Caco-2 (cell line): Measurements from ENCODE around the gene KLHL1. TPM values are rescaled to one million over a fixed set of nuclear protein-coding genes. Genes with fewer than 3 reads are reported as not detected.

Experiments
- BruUV-seq: library from RNA; stranded (reverse); fragments of 400-500 nt; replicated peaks from 2 replicates; lab custom pipeline; 2021; lab: Mats Ljungman, UMichigan
- CTCF ChIA-PET: fragments of 300-600 bp; sonication (Branson Sonifier 250); formaldehyde crosslinking; loops from one replicate; lab custom pipeline; 2022; ENCODE audit warnings: antibody characterized with exemption; lab: Charles Lee
- POLR2A ChIA-PET: fragments of 300-600 bp; sonication (Branson Sonifier 250); formaldehyde crosslinking; loops from one replicate; lab custom pipeline; 2022; ENCODE audit warnings: antibody characterized with exemption; lab: Charles Lee
- DNase-seq, 2 experiments: peaks; one replicate each; pipeline versions ENCODE4 v3.0.0 to v3.0.0-alpha.2; 2020 to 2022
- H3K27me3 ChIP-seq: replicated peaks from 2 replicates; pipeline ENCODE4 v1.6.0; 2011; ENCODE audit warnings: low read length; ENCODE audit not compliant: control insufficient read depth, insufficient read depth
- H3K36me3 ChIP-seq: 2 replicates; pipeline ENCODE4 v1.5.1; 2011; ENCODE audit warnings: low read length; ENCODE audit not compliant: control insufficient read depth, insufficient read depth
- H3K4me1 ChIP-seq: fragments of 250-450 bp; sonication (Bioruptor Pico); 2 replicates; pipeline ENCODE4 v1.5.1; 2020; ENCODE audit warnings: mild to moderate bottlenecking
- H3K4me3 ChIP-seq: 2 replicates; pipeline ENCODE4 v1.5.1; 2011; ENCODE audit warnings: low read depth, mild to moderate bottlenecking, control low read depth, low read length
- H3K9me3 ChIP-seq: fragments of 250-450 bp; sonication (Bioruptor Pico); 2 replicates; pipeline ENCODE4 v1.5.1; 2020; ENCODE audit warnings: mild to moderate bottlenecking, moderate library complexity
- H3K27ac Mint-ChIP-seq: one replicate; pipeline ENCODE4 v1.8.0; 2022; ENCODE audit warnings: mixed read lengths; ENCODE audit not compliant: unreplicated experiment
- H3K27me3 Mint-ChIP-seq: one replicate; pipeline ENCODE4 v1.8.0; 2022; ENCODE audit warnings: mixed read lengths; ENCODE audit not compliant: insufficient read depth, unreplicated experiment
- H3K36me3 Mint-ChIP-seq: one replicate; pipeline ENCODE4 v1.8.0; 2022; ENCODE audit warnings: mild to moderate bottlenecking, mixed read lengths; ENCODE audit not compliant: insufficient read depth, unreplicated experiment
- H3K4me1 Mint-ChIP-seq: one replicate; pipeline ENCODE4 v1.8.0; 2022; ENCODE audit warnings: low read depth, mixed read lengths; ENCODE audit not compliant: unreplicated experiment
- H3K4me3 Mint-ChIP-seq: one replicate; pipeline ENCODE4 v1.8.0; 2022; ENCODE audit warnings: mild to moderate bottlenecking, moderate library complexity, mixed read lengths; ENCODE audit not compliant: unreplicated experiment
- H3K9me3 Mint-ChIP-seq: one replicate; pipeline ENCODE4 v1.8.0; 2022; ENCODE audit warnings: mixed read lengths; ENCODE audit not compliant: unreplicated experiment
- intact Hi-C: fragments of 100-400 bp; cut with micrococcal nuclease; formaldehyde crosslinking; loops from one replicate; pipeline ENCODE4 v1.10.0; 2022; ENCODE audit not compliant: unreplicated experiment
- total RNA-seq: library from RNA; stranded (reverse); gene quantifications from 2 replicates; pipeline ENCODE4 v1.2.3, GENCODE V29; 2022
- TF ChIP-seq, protein P1 (sequence below), 2 experiments: fragments of 200-600 bp in 1 of 2; IDR thresholded peaks; 1 replicate in 1 of 2; 2 replicates in 1 of 2; pipeline versions ENCODE4 v1.5.1 to v1.8.0; 2011 to 2022; ENCODE audit warnings: antibody characterized with exemption in 1 of 2, control low read depth in 1 of 2, inconsistent platforms in 1 of 2, low read depth in 1 of 2, low read length in 1 of 2, mild to moderate bottlenecking in 1 of 2, moderate library complexity in 1 of 2; ENCODE audit not compliant: insufficient read depth in 1 of 2, severe bottlenecking in 1 of 2, unreplicated experiment in 1 of 2

Gene KLHL1
- total RNA-seq, 1 experiment from 2014 or later: not detected

DNA sequence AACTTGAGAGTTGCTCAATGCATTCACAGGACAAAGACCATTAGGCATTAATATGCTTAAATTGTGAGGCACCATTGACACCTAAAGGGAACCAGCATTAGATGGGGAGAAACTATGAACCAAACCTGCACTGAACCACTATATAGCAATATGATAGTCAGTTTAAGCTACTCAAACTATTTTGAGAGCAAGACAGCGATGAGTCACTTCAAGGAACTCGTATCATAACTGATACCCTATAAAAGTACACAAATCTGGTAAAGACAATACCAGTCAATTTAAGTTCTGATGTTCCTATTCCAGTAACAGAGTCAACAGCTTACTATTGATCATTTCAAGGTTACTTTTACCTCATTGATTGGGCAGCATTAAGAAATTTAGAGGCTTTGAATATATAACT is 151.9 kb downstream of the KLHL1 start:
- Mint-ChIP-seq H3K36me3 (no peaks in the 10 kb centered on the region), H3K27me3 (no peaks in the 10 kb centered on the region), H3K9me3 (no peaks in the 10 kb centered on the region), H3K4me1 (peaks cover 12% of the 10 kb centered on the region), H3K4me3 (no peak overlapping the region), H3K27ac (no peak overlapping the region)
- no TSS peak for BruUV-seq
- TF ChIP-seq, protein P1, sequence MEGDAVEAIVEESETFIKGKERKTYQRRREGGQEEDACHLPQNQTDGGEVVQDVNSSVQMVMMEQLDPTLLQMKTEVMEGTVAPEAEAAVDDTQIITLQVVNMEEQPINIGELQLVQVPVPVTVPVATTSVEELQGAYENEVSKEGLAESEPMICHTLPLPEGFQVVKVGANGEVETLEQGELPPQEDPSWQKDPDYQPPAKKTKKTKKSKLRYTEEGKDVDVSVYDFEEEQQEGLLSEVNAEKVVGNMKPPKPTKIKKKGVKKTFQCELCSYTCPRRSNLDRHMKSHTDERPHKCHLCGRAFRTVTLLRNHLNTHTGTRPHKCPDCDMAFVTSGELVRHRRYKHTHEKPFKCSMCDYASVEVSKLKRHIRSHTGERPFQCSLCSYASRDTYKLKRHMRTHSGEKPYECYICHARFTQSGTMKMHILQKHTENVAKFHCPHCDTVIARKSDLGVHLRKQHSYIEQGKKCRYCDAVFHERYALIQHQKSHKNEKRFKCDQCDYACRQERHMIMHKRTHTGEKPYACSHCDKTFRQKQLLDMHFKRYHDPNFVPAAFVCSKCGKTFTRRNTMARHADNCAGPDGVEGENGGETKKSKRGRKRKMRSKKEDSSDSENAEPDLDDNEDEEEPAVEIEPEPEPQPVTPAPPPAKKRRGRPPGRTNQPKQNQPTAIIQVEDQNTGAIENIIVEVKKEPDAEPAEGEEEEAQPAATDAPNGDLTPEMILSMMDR (IDR thresholded peaks at IDR 0.05; ENCODE audit: insufficient read depth in 1 of 2, low read depth in 1 of 2, low read length in 1 of 2, severe bottlenecking in 1 of 2, unreplicated experiment in 1 of 2): no peak
- Histone ChIP-seq H3K9me3 (no peaks in the 10 kb centered on the region), H3K4me3 (no peak overlapping the region), H3K36me3 (no peaks in the 10 kb centered on the region), H3K27me3 (no peaks in the 10 kb centered on the region), H3K4me1 (peaks cover 5% of the 10 kb centered on the region; the same call in 1 of the 2 replicates)
- no peak for DNase-seq
- intact Hi-C loops: no loop called here
- ChIA-PET CTCF (no interaction called here), POLR2A (no interaction called here)

DNA sequence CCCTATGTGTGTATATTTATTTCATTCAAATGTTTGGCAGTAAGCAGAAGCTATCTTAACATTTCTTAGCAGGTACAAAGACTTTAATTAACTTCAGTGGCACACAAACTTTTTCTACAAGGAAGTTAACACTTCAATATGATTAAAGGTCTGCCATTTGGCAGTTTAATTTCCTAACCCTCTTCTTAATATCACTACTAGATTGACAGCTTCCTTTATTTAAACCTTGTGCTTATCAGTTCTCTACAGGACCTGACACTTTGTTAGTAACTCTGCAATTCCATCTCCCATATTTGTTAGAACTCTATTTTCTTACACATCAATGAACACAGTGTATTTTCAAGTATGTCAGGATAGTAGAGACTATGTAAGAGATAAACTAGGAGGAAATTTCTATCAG is 153.0 kb downstream of the KLHL1 start:
- Mint-ChIP-seq H3K27me3 (no peaks in the 10 kb centered on the region), H3K4me3 (no peak overlapping the region), H3K27ac (no peak overlapping the region), H3K36me3 (no peaks in the 10 kb centered on the region), H3K4me1 (peaks cover 9% of the 10 kb centered on the region), H3K9me3 (no peaks in the 10 kb centered on the region)
- no peak overlapping the region for H3K4me3 ChIP-seq
- TF ChIP-seq, protein P1 (IDR thresholded peaks at IDR 0.05; ENCODE audit: insufficient read depth in 1 of 2, low read depth in 1 of 2, low read length in 1 of 2, severe bottlenecking in 1 of 2, unreplicated experiment in 1 of 2): no peak
- H3K4me1 ChIP-seq: peaks cover 5% of the 10 kb centered on the region; the same call in 1 of the 2 replicates
- ChIA-PET CTCF (no interaction called here), POLR2A (no interaction called here)
- intact Hi-C loops: no loop called here
- no peaks in the 10 kb centered on the region for H3K27me3 ChIP-seq
- BruUV-seq: no TSS peak
- no peaks in the 10 kb centered on the region for H3K9me3 ChIP-seq
- H3K36me3 ChIP-seq: no peaks in the 10 kb centered on the region
- DNase-seq: no peak

DNA sequence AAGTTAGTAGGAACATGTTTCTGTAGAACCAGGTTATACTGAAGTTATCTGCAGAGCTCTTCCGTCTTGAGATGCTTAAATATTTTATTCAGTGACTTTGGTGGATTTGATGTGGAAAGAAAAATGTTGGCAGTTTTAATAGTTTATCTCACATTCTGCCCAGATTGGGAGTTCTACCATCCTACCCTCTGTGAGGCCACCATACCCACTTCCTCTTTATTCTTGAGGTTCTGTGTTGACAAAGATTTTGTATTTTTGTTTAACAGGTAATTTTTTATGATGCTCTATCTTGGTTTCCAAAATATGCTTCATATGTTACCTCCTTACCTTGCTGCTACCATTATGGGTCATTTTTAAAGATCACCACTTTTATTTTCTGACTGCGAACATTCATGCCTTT is 156.8 kb downstream of the KLHL1 start:
- POLR2A ChIA-PET: no interaction called here
- no TSS peak for BruUV-seq
- intact Hi-C loops: no loop called here

More for the DNA sequence above, 156.8 kb downstream of the KLHL1 start:
- TF ChIP-seq, protein P1 (IDR thresholded peaks at IDR 0.05; ENCODE audit: insufficient read depth in 1 of 2, low read depth in 1 of 2, low read length in 1 of 2, severe bottlenecking in 1 of 2, unreplicated experiment in 1 of 2): no peak
- H3K27me3 Mint-ChIP-seq: no peaks in the 10 kb centered on the region
- H3K36me3 Mint-ChIP-seq: no peaks in the 10 kb centered on the region
- no peaks in the 10 kb centered on the region for H3K36me3 ChIP-seq
- H3K4me1 Mint-ChIP-seq: no peaks in the 10 kb centered on the region
- H3K27ac Mint-ChIP-seq: no peak overlapping the region
- CTCF ChIA-PET: no interaction called here
- no peak for DNase-seq
- no peaks in the 10 kb centered on the region for H3K4me1 ChIP-seq
- H3K27me3 ChIP-seq: no peaks in the 10 kb centered on the region
- no peaks in the 10 kb centered on the region for H3K9me3 ChIP-seq
- H3K4me3 ChIP-seq: no peak overlapping the region
- no peaks in the 10 kb centered on the region for H3K9me3 Mint-ChIP-seq
- no peak overlapping the region for H3K4me3 Mint-ChIP-seq
